ENCODE data around the gene KCTD10. TPM values are rescaled to one million over a fixed set of nuclear protein-coding genes. Genes with fewer than 3 reads are reported as not detected.
A peak's percentile ranks its signal among the peaks of the same experiment; 100 is the strongest.

The KCTD10 gene
- polyA plus RNA-seq, 1 of the 3 experiments (the other 2 are of a cell fraction), result 66.9 TPM

DNA sequence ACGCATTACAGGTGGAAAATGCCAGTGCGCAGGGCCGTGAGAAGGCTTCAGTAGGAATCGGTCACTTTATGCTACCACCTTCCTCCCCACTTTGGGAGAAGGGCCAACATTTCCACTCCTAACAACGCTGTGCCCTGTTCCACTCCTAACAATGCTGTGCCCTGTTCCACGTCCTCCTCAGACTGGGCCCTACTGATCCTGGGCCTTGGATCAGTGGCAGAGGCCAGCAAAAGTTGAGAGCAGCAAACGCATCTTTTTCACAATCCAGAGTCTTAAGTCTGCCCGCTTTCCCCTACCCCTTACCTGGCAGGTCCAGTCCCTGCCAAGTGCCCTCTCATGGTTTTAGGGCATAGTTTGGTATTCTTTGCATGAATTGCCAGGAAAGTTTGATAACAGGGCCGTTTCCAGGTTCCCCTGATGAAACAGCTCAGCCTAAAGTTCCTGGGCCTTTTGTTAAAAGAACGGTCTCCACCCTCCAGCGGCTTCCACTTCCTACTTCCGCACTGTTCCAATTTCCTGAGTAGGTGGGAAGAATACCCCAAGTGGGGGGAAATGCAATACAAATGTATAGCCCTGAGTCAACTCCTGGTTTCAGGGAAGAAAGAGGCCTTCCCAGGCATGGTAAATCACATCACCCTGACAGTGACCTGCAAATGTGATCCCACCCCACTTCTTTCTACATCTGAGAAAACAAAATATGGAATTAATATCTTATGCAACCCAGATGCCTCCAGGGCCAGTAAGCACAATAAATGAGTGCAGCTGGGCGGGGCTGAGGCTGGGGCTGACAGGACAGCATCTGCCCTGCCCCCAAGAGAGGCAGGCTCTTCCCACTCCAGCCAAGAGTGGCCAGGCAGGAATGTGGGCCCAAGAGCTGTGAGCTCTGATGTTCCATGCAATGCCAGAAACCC, 15.0 kb downstream of the KCTD10 start (continued):
- TF ChIP-seq ZBTB33 (IDR thresholded peaks at IDR 0.05; ENCODE audit: borderline replicate concordance, low read depth) (peak; percentile 36; the same call in 1 of the 2 replicates), ELF1 (IDR thresholded peaks at IDR 0.05) (no peak), JUND (IDR thresholded peaks at IDR 0.05) (peak; percentile 52)

- Histone ChIP-seq H3K79me2 (ENCODE audit: insufficient read depth) (peaks cover 85% of the 10 kb centered on the region), H4K20me1 (ENCODE audit: insufficient read depth) (no peaks in the 10 kb centered on the region; the same call in 1 of the 2 replicates), H3K27ac (ENCODE audit: low read depth in 2 of 2, low read length in 1 of 2) (peak overlapping the region; percentile 97 to 99), H2AFZ (ENCODE audit: low read depth) (no peak overlapping the region), H3K4me2 (peak overlapping the region; percentile 80), H3F3A (replicated peaks; ENCODE audit: insufficient read depth) (peaks cover 38% of the 10 kb centered on the region), H3K27me3 (ENCODE audit: insufficient read depth) (no peaks in the 10 kb centered on the region), H3K4me1 (ENCODE audit: control insufficient read depth in 1 of 2, insufficient read depth in 2 of 2, low read depth in 1 of 2, low read length in 1 of 2) (peaks cover 53 to 56% of the 10 kb centered on the region in 2 experiments), H3K9me3 (no peaks in the 10 kb centered on the region), H3K9ac (peak overlapping the region; percentile 70; the same call in 1 of the 2 replicates), H3K4me3 (ENCODE audit: low read depth in 2 of 2, low read length in 1 of 2) (no peak overlapping the region), H3K9me2 (no peaks in the 10 kb centered on the region), H3K36me3 (replicated peaks in 1 of 2; ENCODE audit: control insufficient read depth in 1 of 2, insufficient read depth in 2 of 2, low read length in 1 of 2) (peaks cover 21 to 48% of the 10 kb centered on the region in 2 experiments)
- WGBS (ENCODE audit: low lambda C conversion rate), result 70% methylated on average over 7 of the region's 8 CpGs
- no peak for TF ChIP-seq MXI1 (IDR thresholded peaks at IDR 0.05; ENCODE audit: low read depth, low read length)
- TF ChIP-seq GABPA (IDR thresholded peaks at IDR 0.05; ENCODE audit: low read depth), result peak; percentile 49; the same call in 1 of the 2 replicates
- no peak for TF ChIP-seq TEAD4 (IDR thresholded peaks at IDR 0.05; ENCODE audit: borderline replicate concordance, insufficient read depth)
- ChIA-PET CTCF (interaction anchor here (0.6 to 4.4 kb wide), 5 partner anchors 12 to 46 kb away, joined by 3 to 21 read pairs (median 5); no protein-coding TSS in a partner anchor), POLR2A (no interaction called here)
- no peak for DNase-seq
Measured at GRCh38 chr12:109461049-109461845, 15.9 kb downstream of the KCTD10 start.

DNA sequence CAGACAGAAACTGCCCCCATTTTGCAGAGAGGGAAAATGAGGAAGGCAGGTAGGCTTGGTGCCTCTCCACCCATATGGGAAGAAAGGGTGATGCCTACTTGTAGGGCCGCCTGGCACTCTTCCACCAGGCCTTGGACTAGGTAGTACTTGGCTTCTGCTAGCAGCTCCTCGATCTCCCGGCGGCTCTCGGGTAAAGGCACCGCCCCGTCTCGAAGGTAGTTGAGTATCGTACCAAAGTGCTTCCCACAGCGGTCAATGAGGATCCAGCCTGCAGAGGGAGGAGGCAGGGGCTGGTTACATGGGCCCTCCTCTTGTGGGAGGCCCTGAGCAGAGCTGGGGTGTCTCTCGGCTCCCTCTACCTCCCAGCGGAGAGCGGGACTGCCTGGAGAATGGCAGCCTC, 16.6 kb downstream of the KCTD10 start:
- WGBS (ENCODE audit: low lambda C conversion rate), result 89% methylated on average over 6 of the region's 13 CpGs
- Histone ChIP-seq H2AFZ (ENCODE audit: low read depth) (no peak overlapping the region), H3K9ac (no peak overlapping the region), H3K9me2 (no peaks in the 10 kb centered on the region), H3F3A (replicated peaks; ENCODE audit: insufficient read depth) (peaks cover 38% of the 10 kb centered on the region), H3K9me3 (no peaks in the 10 kb centered on the region), H3K79me2 (ENCODE audit: insufficient read depth) (peaks cover 82% of the 10 kb centered on the region), H3K4me3 (ENCODE audit: low read depth in 2 of 2, low read length in 1 of 2) (no peak overlapping the region), H3K36me3 (replicated peaks in 1 of 2; ENCODE audit: control insufficient read depth in 1 of 2, insufficient read depth in 2 of 2, low read length in 1 of 2) (peaks cover 25 to 48% of the 10 kb centered on the region in 2 experiments), H3K27me3 (ENCODE audit: insufficient read depth) (no peaks in the 10 kb centered on the region), H3K4me1 (ENCODE audit: control insufficient read depth in 1 of 2, insufficient read depth in 2 of 2, low read depth in 1 of 2, low read length in 1 of 2) (peaks cover 50% of the 10 kb centered on the region in 2 experiments), H3K27ac (ENCODE audit: low read depth in 2 of 2, low read length in 1 of 2) (peak overlapping the region; percentile 97 to 99), H3K4me2 (peak overlapping the region; percentile 80; the same call in 1 of the 2 replicates), H4K20me1 (ENCODE audit: insufficient read depth) (no peaks in the 10 kb centered on the region; the same call in 1 of the 2 replicates)
- TF ChIP-seq FOXJ3 (CRISPR knock-in tag; IDR thresholded peaks at IDR 0.05), result no peak
- TF ChIP-seq TCF12 (IDR thresholded peaks at IDR 0.05), result no peak
- no peak for TF ChIP-seq YY1 (IDR thresholded peaks at IDR 0.05; ENCODE audit: low read depth)
- no peak for TF ChIP-seq EZH2phosphoT487 (IDR thresholded peaks at IDR 0.05; ENCODE audit: borderline replicate concordance, low read depth)
- no peak for TF ChIP-seq POLR2AphosphoS5 (IDR thresholded peaks at IDR 0.05; ENCODE audit: low read depth, low read length)
- TF ChIP-seq MEF2A (IDR thresholded peaks at IDR 0.05; ENCODE audit: borderline replicate concordance, low read depth), result no peak
- no peak for TF ChIP-seq RFX5 (IDR thresholded peaks at IDR 0.05; ENCODE audit: low read length)
- no peak for TF ChIP-seq FOXM1 (IDR thresholded peaks at IDR 0.05; ENCODE audit: low read depth)
- ChIA-PET CTCF (interaction anchor here (0.6 to 2.0 kb wide), 3 partner anchors 11 to 32 kb away, joined by 3 to 5 read pairs (median 4); no protein-coding TSS in a partner anchor), POLR2A (no interaction called here)
- DNase-seq, result no peak
